LHCN-M2 (cell line): ENCODE results near the gene SLC25A22. TPM values are rescaled to one million over a fixed set of nuclear protein-coding genes. Genes with fewer than 3 reads are reported as not detected.
A peak's percentile ranks its signal among the peaks of the same experiment; 100 is the strongest.

Experiments used
- DNase-seq: peaks from one replicate; pipeline ENCODE4 v3.0.0-alpha.2; 2012; ENCODE audit warnings: low read depth
- total RNA-seq: library from RNA; depleted of rRNA; stranded (reverse); fragments of >200 nt; gene quantifications from 2 replicates; pipeline ENCODE4 v1.2.3, GENCODE V29; 2014; rRNA removed

Gene SLC25A22
- total RNA-seq, 1 experiment from 2014 or later: 18.5 TPM

DNA sequence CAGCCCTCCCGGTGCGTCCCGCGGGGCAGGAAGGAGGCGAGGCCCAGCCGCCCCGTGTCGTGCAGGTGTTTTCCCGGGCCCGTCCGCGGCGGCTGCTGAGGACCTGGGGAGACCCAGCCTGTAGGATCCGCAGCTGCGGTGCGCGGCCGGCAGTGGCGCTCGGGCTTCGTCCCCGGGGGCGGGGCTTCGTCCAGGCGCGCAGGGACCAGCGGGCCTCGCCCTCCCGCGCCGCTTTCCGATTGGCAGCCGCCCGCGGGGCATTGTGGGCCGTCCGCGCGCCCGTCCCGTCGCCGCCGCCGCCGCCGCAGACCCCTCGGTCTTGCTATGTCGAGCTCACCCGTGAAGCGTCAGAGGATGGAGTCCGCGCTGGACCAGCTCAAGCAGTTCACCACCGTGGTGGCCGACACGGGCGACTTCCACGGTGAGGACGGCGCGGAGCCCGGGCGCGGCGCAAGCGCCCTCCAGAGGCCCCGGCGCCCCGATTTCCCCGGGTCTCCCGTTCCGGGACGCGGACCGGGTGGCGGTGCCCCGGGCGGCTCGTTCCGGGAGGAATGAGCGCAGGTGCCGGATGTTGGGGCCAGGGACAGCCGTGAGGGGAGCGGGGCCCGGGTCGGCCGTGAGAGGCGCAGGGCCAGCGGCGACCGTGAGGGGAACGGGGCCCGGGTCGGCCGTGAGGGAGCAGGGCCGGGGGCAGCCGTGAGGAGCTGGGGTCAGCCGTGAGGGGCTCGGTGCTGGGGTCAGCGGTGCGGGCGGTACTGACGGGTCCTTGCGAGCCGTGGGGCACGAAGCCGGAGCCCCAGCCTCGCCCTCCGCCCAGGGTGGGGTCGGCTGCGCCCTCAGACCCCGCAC lies 50.7 kb downstream of the SLC25A22 start, which contains the start of gene TALDO1:
Gene TALDO1, plus strand, starts transcription at position 307 of the 849 bp plus-strand sequence. Its CDS starts 18 bp downstream, at position 325.
- peak; percentile 76 for DNase-seq

DNA sequence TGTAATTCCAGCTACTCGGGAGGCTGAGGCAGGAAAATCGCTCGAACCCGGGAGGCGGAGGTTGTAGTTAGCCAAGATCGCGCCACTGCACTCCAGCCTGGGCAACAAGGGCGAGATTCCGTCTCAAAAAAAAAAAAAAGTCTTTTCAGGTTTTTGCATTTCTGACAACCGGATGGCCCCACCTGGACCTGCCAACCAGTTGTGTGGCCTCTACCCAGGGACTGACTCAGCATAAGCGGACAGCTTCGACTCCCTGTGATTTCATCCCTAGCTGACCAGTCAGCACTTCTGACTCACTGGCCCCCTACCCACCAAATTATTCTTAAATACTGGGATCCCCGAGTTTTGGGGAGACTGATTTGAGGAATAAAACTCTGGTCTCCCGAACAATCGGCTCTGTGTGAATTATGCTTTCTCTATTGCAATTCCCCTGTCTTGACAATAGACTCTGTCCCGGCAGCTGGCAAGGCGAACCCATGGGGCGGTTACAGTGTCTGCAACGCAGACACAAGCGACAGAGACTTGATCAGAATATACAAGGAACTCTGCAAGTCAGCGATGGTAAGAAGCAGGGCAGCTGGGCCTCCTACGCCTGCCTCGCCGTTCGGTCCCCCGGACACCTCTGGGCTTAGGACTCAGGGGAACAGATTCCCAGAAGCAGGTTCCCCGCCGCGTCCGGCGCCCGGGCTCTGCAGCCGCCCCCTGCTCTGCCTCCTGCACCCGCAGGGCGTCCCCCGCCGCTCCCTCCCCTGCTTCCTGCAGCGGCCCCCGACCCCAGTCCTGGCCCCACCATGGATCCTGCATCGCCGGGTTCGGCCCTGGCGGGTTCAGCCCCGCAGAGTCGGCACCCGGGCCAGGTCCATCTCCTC lies 51.6 kb downstream of the SLC25A22 start:
- no peak for DNase-seq

DNA sequence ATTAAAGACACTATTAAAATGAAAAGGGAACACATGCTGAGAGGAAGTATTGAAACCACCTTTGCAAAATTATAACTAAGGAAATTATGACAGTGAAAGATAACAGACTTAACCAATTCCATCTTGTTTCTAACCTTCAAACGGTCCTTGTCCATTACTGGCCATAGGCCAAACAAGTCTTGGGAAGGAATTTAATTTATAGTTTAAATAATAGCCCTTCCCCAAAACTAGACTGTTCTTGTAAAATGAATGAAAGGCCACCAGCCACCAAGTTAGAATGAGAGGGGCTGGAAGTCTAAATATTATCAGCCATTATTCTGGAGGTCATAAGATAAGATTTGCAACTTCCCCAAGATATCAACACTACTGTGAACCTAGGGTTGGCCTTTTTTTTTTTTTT lies 52.7 kb downstream of the SLC25A22 start:
- no peak for DNase-seq

DNA sequence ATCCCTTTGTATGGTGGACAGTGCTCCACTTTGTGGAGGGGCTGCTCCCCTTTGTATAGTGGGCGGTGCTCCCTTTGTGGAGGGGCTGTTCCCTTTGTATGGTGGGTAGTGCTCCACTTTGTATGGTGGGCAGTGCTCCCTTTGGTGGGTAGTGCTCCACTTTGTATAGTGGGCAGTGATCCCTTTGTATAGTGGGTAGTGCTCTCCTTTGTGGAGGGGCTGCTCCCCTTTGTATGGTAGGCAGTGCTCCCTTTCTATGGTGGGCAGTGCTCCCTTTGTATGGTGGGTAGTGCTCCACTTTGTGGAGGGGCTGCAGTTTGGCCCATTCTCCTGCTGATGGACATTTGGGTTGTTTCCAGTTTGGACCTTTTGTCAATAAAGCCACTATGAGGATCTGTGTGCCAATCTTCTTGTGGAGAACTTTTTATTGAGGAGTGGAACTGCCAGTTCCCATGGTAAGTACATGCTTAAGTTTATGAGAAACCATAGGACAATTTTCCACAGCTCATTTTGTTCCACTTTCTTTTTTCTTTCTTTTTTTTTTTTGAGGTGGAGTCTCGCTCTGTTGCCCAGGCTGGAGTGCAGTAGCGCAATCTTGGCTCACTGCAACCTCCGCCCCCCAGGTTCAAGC lies 55.4 kb downstream of the SLC25A22 start:
- no peak for DNase-seq

DNA sequence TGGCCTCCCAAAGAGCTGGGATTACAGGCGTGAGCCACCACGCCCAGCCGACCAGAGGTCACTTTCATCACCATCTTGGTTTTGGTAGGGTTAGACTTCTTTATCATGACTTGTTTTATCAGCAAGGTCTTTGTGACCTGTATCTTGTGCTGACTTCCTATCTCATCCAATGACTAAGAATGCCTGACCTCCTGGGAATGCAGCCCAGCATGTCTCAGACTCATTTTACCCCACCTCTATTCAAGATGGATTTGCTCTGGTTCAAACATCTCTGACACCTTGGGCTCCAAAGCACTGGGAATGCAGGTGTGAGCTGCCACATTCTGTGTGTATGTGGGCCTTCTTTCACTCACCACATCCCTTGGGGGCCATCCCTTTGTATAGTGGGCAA lies 55.9 kb downstream of the SLC25A22 start:
- DNase-seq: no peak

Other genes with a start within 250 kb of the SLC25A22 start
- gene LMNTD2, start 237.5 kb downstream of the SLC25A22 start, total RNA-seq: 0.46 and 1.3 TPM in 2 replicates
- gene RASSF7, start 237.3 kb downstream of the SLC25A22 start, total RNA-seq: 6.2 and 8.8 TPM in 2 replicates
- 35.6 and 36.2 TPM in 2 replicates for gene PHRF1, start 221.8 kb downstream of the SLC25A22 start, total RNA-seq
- gene IRF7, start 182.3 kb downstream of the SLC25A22 start, total RNA-seq: 10.7 and 12.5 TPM in 2 replicates
- gene CDHR5, start 173.3 kb downstream of the SLC25A22 start, total RNA-seq: not detected in 2 replicates
- not detected in 2 replicates for gene SCT, start 171.1 kb downstream of the SLC25A22 start, total RNA-seq
- gene DRD4, start 161.0 kb downstream of the SLC25A22 start, total RNA-seq: not detected in 2 replicates
- gene DEAF1, start 103.1 kb downstream of the SLC25A22 start, total RNA-seq: 30.2 and 39.4 TPM in 2 replicates
- 26.2 and 30.3 TPM in 2 replicates for gene TMEM80, start 102.5 kb downstream of the SLC25A22 start, total RNA-seq
- 10.9 and 16.9 TPM in 2 replicates for gene EPS8L2, start 92.0 kb downstream of the SLC25A22 start, total RNA-seq
- 125 and 128 TPM in 2 replicates for gene TALDO1, start 50.8 kb downstream of the SLC25A22 start, total RNA-seq
- 41.7 and 44.9 TPM in 2 replicates for gene GATD1, start 20.8 kb downstream of the SLC25A22 start, total RNA-seq
- 2.4 and 3.5 TPM in 2 replicates for gene CEND1, start 8.2 kb downstream of the SLC25A22 start, total RNA-seq
- gene PIDD1, start 7.0 kb upstream of the SLC25A22 start, total RNA-seq: 13.0 and 15.3 TPM in 2 replicates
- 416 and 495 TPM in 2 replicates for gene RPLP2, start 11.7 kb upstream of the SLC25A22 start, total RNA-seq
- 43.7 and 45.4 TPM in 2 replicates for gene PNPLA2, start 20.6 kb upstream of the SLC25A22 start, total RNA-seq
- 0.40 and 1.3 TPM in 2 replicates for gene CRACR2B, start 29.6 kb upstream of the SLC25A22 start, total RNA-seq
- 840 and 1,028 TPM in 2 replicates for gene CD151, start 34.7 kb upstream of the SLC25A22 start, total RNA-seq
- gene POLR2L, start 44.2 kb upstream of the SLC25A22 start, total RNA-seq: 91.8 and 146 TPM in 2 replicates
- gene TSPAN4, start 44.6 kb upstream of the SLC25A22 start, total RNA-seq: 199 and 210 TPM in 2 replicates
- gene CHID1, start 112.5 kb upstream of the SLC25A22 start, total RNA-seq: 52.2 and 58.5 TPM in 2 replicates
- 39.0 and 40.3 TPM in 2 replicates for gene AP2A2, start 127.6 kb upstream of the SLC25A22 start, total RNA-seq
- not detected in 2 replicates for gene MUC6, start 238.4 kb upstream of the SLC25A22 start, total RNA-seq